Right lobe of liver (tissue), 4 donors: ENCODE measurements around the gene OPCML.

Experiments used
- POLR2A ChIP-seq: fragments of 450-650 bp; IDR thresholded peaks from one replicate; pipeline ENCODE4 v1.6.1; 2017; ENCODE audit warnings: antibody characterized with exemption, mild to moderate bottlenecking
- TF ChIP-seq, protein P1 (sequence below), 4 donors: fragments of 200-600 bp in 3 of 4; fragments of 450-650 bp in 1 of 4; IDR thresholded peaks; one replicate each; pipeline versions ENCODE4 v1.5.1 to v1.8.0; 2016 to 2022; ENCODE audit warnings: antibody characterized with exemption in 4 of 4, mild to moderate bottlenecking in 2 of 4
- donor health status: DM: no; HTN: no; CAD: no.
- donor health status: DM: no; HTN: no; CAD: no.
- donor health status: DM: no; HTN: yes; CAD: no.

DNA sequence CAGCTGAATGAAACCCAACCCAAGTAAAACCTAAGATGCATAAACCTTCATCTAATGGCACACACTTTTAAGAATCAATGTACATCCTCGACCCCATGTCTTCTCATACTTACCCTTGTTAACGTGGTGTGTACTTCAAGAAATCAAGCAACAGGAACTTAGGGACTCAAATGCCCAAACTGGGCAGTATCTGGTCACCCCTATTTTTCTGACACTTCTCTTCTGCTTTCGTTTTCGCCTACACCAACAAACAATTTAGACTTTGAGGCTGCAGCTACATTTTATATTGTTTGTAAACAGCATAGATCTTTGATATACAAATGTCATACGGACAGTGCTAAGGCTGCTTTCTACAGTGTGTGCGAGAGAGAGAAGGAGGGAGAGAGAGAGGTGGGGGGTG is 1117.8 kb downstream of the OPCML start:
- TF ChIP-seq, protein P1, sequence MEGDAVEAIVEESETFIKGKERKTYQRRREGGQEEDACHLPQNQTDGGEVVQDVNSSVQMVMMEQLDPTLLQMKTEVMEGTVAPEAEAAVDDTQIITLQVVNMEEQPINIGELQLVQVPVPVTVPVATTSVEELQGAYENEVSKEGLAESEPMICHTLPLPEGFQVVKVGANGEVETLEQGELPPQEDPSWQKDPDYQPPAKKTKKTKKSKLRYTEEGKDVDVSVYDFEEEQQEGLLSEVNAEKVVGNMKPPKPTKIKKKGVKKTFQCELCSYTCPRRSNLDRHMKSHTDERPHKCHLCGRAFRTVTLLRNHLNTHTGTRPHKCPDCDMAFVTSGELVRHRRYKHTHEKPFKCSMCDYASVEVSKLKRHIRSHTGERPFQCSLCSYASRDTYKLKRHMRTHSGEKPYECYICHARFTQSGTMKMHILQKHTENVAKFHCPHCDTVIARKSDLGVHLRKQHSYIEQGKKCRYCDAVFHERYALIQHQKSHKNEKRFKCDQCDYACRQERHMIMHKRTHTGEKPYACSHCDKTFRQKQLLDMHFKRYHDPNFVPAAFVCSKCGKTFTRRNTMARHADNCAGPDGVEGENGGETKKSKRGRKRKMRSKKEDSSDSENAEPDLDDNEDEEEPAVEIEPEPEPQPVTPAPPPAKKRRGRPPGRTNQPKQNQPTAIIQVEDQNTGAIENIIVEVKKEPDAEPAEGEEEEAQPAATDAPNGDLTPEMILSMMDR (IDR thresholded peaks at IDR 0.05) = no peak
- TF ChIP-seq POLR2A = no peak
